Stimulated activated CD4-positive, alpha-beta T cell treated with anti-CD3 and anti-CD28 coated beads, Interleukin-12 subunit alpha, Interleukin-12 subunit beta, amount 100 ng/mL, for 48 hours (primary cell): ENCODE results near the gene IL17RD.

ENCODE experiments used
- DNase-seq, 3 donors: peaks; one replicate each; pipeline ENCODE4 v3.0.0-alpha.2; 2020; ENCODE audit warnings: low read depth in 2 of 3, low spot score in 1 of 3

The IL17RD gene

GRCh38 chr3:57068437-57069089, 96.6 kb downstream of the IL17RD start:
- DNase-seq = no peak

GRCh38 chr3:57066471-57066870, 98.7 kb downstream of the IL17RD start:
- no peak for DNase-seq

- no peak for DNase-seq
Observed at GRCh38 chr3:57065588-57065987, 99.6 kb downstream of the IL17RD start.

- no peak for DNase-seq
Observed at GRCh38 chr3:57064572-57064971, 100.6 kb downstream of the IL17RD start.

GRCh38 chr3:57064001-57064400, 101.2 kb downstream of the IL17RD start:
- no peak for DNase-seq

- no peak for DNase-seq
Observed at GRCh38 chr3:57063032-57063431, 102.1 kb downstream of the IL17RD start.

GRCh38 chr3:57062101-57062631, 103.0 kb downstream of the IL17RD start:
- DNase-seq = no peak

GRCh38 chr3:57061556-57061955, 103.6 kb downstream of the IL17RD start:
- DNase-seq = no peak

GRCh38 chr3:57060089-57060821, 104.9 kb downstream of the IL17RD start, which contains the start of gene SPATA12:
Gene SPATA12, plus strand, starts transcription at chr3:57060664. Its CDS starts 13,031 bp downstream, at chr3:57073695.
- no peak for DNase-seq

GRCh38 chr3:57059411-57059810, 105.7 kb downstream of the IL17RD start:
- DNase-seq = no peak

GRCh38 chr3:57057351-57057750, 107.8 kb downstream of the IL17RD start:
- DNase-seq = no peak

GRCh38 chr3:57053122-57053521, 112.0 kb downstream of the IL17RD start:
- no peak for DNase-seq

- DNase-seq = no peak
Observed at GRCh38 chr3:57052662-57053061, 112.5 kb downstream of the IL17RD start.

- DNase-seq = no peak
Observed at GRCh38 chr3:57048728-57049127, 116.4 kb downstream of the IL17RD start.

GRCh38 chr3:57048052-57048671, 117.0 kb downstream of the IL17RD start:
- no peak for DNase-seq

- no peak for DNase-seq
Observed at GRCh38 chr3:57046101-57046765, 118.9 kb downstream of the IL17RD start.

GRCh38 chr3:57043518-57043917, 121.6 kb downstream of the IL17RD start:
- no peak for DNase-seq

GRCh38 chr3:57041674-57042073, 123.5 kb downstream of the IL17RD start:
- DNase-seq = no peak
